HG02759 (cell line): ENCODE results near the gene VANGL2.

Experiments
- ATAC-seq: cut with Tn5 transposase; IDR thresholded peaks from one replicate; pipeline ENCODE4 v1.9.1; 2021; ENCODE audit warnings: mild to moderate bottlenecking, moderate library complexity; ENCODE audit not compliant: unreplicated experiment

Gene VANGL2

DNA sequence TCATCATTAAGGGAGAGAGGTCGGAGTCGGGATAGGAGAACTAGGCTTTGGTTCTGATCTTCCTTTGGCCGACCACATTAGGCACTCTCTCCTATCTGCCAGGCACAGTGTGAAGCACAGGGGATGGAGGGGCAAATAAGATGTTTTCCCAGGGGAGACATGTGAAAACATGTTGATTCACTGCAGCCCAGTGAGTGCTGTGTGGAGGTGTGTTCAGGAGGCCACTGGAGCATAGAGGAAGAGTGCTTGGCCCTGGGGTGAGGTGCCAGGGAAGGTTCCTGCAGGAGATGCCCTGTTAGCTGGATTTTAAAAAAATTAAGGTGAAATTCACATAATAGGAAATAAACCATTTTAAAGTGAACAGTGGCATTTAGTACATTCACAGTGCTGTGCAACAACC, 3.7 kb downstream of the VANGL2 start:
- no peak for ATAC-seq

GRCh38 chr1:160405331-160405877, 5.0 kb downstream of the VANGL2 start:
- ATAC-seq, result no peak

DNA sequence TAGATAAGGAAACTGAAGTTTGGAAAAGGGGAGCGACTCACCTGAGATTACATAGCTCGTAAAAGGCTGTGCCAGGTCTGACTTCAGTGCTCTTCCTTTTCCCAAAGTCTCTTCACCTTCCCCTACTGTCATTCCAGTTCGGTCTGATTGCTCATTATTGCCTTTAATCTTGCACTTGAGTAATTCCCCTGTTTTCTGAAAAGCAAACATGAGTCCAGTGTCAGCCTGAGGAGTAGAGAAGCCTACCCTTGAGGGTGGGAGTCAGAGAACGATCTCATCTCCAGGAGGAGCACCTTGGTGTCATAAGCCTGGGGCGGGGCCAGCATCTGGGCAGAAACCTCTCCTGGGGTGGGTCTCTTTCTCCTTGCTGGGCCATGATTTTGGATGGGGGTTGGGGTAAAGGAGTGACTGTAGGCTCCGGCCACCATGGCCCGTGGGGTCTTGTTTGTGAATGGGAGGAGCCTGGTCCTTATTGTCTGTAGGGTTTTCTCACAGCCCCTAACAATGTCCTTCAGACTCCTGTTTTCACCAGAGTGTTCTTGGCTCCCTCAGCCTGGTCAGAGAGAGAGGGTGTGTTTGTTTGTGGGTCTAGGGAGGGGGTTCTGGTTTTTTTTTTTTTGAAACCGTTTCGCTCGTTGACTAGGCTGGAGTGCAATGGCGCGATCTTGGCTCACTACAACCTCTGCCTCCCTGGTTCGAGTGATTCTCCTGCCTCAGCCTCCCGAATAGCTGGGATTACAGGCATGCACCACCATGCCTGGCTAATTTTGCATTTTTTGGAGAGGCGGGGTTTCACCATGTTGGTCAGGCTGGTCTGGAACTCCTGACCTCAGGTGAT, 6.0 kb downstream of the VANGL2 start:
- no peak for ATAC-seq

- ATAC-seq, result no peak
Observed at GRCh38 chr1:160407839-160408801, 7.8 kb downstream of the VANGL2 start.

DNA sequence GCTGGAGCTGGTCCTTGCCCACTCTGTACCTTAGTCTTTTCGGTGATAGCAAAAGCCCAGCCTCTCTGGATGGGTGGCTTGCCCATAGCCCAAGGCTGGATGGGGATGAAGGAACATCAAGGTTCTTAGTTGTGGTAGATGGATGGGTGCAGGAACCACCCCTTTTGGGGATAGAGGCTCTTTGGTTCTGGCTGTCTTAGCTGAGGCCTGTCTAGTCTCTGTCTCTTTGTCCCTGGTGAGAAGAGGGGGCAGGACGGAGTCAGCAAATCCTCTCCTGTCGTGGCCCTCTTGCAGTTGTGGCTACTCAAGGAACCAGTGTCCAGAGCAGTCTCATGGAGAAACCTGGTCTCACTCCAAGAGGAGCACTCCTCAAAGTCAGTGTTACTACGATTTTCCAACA, 8.5 kb downstream of the VANGL2 start:
- no peak for ATAC-seq

DNA sequence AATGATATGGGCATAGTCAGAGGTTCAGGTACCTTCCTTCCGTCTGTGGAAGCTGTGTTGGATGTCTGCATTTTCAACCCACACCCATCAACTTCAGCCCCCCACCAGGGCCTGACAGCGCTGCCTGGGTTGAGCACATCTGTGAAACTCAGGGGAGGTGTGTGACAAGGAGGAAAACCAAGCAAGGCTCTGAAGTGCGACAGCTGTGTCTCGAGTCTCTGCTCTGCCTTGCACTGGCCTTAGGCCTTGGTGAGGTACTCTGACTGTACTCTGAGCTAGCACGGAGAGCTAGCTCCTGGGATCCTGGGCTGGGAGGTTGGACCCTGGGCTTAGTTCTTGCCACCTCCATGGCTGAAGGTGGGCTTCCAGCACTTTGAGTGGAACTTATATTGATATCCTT, 9.1 kb downstream of the VANGL2 start:
- no peak for ATAC-seq

GRCh38 chr1:160410406-160411005, 10.1 kb downstream of the VANGL2 start:
- ATAC-seq, result no peak

- ATAC-seq, result no peak
Observed at GRCh38 chr1:160411271-160412027, 11.1 kb downstream of the VANGL2 start.

- ATAC-seq, result no peak
Observed at GRCh38 chr1:160412028-160412362, 11.6 kb downstream of the VANGL2 start.

- ATAC-seq, result no peak
Observed at GRCh38 chr1:160413716-160414115, 13.4 kb downstream of the VANGL2 start.

- no peak for ATAC-seq
Observed at GRCh38 chr1:160414881-160415280, 14.5 kb downstream of the VANGL2 start.

- no peak for ATAC-seq
Observed at GRCh38 chr1:160415696-160416290, 15.4 kb downstream of the VANGL2 start.

GRCh38 chr1:160416369-160416768, 16.0 kb downstream of the VANGL2 start:
- ATAC-seq, result no peak

DNA sequence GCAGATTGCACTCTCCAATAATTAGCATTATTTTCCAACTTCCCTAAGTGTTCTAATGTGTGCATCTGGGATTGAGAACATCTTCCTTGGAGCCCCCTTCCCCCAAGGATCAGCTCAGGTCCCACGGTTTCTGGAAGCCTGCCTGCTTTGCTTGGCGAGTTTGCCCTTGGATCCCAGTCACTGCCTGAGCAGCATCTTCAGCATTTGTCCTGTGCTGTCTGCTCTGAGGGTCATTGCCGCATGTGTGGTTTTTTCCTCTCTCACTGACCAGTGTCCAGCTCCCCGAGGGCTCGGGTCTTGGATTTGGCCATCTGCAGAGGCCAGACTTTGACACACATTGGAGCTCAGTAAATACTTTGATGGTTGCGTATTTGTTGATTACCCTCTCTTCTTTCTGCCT, 18.1 kb downstream of the VANGL2 start:
- no peak for ATAC-seq

DNA sequence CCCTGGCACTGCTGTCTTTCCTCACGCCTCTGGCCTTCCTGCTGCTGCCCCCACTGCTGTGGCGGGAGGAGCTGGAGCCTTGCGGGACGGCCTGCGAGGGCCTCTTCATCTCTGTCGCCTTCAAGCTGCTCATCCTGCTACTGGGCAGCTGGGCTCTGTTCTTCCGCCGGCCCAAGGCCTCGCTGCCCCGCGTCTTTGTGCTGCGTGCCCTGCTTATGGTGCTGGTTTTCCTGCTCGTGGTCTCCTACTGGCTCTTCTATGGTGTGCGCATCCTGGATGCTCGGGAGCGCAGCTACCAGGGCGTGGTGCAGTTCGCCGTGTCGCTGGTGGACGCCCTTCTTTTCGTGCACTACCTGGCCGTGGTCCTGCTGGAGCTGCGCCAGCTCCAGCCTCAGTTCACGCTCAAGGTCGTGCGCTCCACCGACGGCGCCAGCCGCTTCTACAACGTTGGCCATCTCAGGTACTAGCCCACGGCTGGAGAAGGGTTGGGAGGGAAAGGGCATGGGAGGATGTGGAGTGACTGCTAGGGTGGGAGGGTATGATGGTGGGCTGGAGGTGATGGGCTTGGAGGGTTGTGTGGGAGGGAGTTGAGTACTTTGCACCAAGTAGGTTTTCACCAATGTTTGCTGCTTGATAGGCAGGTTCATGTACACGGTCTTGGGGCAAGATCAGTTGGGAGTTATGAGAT, 18.9 kb downstream of the VANGL2 start:
- ATAC-seq, result no peak

- ATAC-seq, result no peak
Observed at GRCh38 chr1:160419838-160420169, 19.4 kb downstream of the VANGL2 start.

GRCh38 chr1:160420881-160421842, 20.8 kb downstream of the VANGL2 start:
- ATAC-seq, result no peak

DNA sequence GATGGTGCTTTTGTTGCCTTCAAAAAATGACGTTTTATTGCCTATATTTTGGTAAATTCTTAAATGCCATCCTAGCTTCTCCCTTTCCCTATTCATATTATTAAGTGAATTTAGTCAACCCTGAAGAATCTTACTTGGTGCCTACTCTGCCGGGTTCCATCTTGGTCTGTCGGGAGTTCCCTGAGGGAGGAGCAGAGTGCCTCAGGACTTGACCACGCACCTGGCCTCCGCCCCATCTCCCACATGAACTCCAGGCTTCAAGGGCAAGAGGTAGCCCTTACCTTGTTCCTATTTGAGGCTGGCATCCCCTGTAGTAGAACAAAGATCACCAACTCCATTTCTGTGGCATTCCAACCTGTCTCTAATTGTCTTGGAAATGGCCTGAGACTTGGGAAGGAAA, 21.5 kb downstream of the VANGL2 start:
- no peak for ATAC-seq

DNA sequence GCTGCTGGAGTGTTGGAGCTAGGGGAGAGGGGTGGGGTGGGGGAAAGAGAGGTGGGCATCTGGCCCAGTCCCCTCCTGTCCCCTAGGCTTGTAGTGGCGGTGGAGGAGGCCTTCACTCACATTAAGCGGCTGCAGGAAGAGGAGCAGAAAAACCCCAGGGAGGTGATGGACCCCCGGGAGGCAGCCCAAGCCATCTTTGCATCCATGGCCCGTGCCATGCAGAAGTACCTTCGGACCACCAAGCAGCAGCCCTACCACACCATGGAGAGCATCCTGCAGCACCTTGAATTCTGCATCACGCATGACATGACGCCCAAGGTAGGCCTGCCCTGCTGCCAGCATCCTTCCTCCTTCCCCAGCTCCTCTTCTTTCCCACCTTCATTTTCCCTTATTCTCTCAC, 23.6 kb downstream of the VANGL2 start:
- no peak for ATAC-seq
